GF-D8 (cell line): ENCODE measurements around the gene DDC.

Experiments
- DNase-seq: peaks from one replicate; lab custom pipeline; 2025; lab: John Stamatoyannopoulos, UW

Gene DDC, protein sequence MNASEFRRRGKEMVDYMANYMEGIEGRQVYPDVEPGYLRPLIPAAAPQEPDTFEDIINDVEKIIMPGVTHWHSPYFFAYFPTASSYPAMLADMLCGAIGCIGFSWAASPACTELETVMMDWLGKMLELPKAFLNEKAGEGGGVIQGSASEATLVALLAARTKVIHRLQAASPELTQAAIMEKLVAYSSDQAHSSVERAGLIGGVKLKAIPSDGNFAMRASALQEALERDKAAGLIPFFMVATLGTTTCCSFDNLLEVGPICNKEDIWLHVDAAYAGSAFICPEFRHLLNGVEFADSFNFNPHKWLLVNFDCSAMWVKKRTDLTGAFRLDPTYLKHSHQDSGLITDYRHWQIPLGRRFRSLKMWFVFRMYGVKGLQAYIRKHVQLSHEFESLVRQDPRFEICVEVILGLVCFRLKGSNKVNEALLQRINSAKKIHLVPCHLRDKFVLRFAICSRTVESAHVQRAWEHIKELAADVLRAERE

DNA sequence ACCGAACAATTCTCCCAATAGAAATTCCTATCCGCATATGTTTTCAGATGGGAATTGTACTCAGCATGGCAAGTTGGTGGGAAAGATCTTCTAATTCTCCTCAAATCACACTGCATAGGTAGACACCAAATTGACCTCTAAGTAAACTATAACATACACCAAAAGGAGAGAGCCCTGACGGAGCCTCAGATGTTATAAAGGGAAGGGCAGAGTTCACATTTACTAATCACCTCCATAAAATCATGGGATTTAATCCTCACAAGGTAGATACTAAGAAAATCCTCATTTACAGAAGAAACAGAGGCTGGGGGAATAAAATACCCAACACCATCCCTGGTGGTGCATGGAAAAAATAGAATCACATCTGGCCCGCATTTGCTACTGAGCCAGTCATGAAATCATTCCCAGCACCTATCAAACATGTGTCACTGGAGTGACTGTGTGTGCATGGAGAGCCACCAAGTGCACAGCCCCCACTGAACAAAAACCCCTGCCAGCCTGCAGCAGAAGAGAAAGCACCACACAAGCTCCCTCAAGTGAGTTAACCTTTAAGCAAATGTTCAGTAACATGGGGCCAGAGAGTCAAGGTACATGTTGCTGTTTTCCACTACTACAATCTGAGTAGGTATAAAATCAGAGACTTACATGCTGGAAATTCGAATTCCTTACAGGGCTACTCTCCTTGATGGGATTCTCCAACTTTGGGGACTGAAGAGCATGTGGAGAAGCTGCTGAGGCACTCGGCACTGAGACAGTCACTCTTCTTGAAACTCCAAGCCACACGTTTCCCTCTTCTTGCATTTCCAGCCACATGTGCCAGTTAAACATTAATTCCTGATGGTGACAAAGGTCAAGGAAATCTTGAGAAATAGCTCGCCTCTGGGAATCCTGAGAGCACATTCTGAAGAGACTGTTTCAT, at the start of gene DDC:
DDC (minus strand) TSS at position 766 of the 919 bp plus-strand sequence. CDS start 21,320 bp downstream, outside the sequence.
- no peak for DNase-seq

DNA sequence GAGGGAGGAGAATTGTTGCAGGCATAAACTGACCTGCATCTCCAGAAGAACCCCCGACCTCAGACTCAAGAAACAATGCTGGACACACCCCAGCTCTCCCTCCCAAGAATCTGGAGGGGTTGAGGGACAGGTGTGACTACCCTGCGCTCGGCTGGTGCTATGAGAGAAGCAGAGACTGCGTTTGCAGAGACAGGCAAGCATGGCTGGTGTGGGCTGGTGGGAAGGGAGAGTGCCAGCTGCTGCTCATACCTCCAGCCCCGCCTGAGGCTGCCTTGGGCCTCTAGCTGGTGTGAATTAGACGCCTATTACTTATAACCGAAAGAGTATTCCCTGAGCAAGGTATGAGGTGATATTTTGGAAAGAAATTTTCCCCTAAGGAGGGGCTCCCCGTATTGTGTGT, 48.3 kb upstream of the DDC start:
- DNase-seq = no peak

DNA sequence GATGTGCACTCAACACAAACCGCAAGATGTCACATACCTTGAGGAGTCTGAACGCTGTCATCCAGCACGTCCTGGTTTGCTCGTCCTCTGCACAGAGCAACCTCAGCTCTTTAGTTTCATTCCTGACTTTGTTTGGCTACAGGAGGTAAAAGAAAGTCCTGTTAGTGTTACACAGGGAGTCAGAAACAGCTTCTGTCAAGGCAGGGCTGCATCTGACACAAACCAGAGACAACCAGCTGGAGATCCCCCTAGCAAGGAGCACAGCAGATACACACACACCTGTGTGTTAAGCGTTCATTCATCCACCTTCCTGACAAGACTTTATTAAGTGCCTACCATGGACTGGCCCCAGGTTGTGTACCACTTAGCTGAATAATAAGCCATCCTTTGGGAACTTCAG, 47.5 kb upstream of the DDC start:
- no peak for DNase-seq

DNA sequence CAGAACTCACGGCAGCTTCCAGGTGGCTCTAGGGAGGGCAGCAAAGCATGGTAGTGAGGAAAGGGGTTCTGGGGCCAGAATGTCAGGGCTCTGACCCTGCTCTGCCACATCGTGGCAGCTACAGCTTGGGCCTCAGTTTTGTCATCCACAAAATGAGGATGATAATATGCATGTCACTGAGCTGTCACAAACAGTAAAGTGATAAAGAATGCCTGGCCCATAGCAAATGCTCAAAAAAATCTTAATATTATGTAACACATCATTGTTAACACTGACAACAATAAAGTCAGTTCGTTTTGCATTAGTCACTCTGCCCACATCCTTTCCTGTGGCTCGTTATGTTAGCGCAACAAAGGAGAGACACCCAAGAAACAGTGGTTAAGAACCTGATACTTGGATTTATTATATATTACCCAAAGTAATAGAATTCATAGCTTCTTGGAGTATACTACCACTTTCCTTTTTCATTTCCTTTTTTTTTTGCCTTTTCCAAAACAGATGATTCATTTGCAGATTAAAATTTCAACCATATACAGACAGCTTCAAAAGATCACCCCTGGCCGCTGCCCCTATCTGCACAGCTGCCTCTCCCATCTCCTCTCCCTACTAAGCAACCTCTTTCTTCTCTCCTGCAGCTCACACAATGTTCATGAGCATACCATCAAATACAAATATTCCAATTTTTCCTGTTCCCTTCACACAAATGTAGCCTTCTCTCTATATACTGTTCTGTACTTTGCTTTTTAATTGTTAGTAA, 45.5 kb upstream of the DDC start:
- DNase-seq = peak; percentile 66

DNA sequence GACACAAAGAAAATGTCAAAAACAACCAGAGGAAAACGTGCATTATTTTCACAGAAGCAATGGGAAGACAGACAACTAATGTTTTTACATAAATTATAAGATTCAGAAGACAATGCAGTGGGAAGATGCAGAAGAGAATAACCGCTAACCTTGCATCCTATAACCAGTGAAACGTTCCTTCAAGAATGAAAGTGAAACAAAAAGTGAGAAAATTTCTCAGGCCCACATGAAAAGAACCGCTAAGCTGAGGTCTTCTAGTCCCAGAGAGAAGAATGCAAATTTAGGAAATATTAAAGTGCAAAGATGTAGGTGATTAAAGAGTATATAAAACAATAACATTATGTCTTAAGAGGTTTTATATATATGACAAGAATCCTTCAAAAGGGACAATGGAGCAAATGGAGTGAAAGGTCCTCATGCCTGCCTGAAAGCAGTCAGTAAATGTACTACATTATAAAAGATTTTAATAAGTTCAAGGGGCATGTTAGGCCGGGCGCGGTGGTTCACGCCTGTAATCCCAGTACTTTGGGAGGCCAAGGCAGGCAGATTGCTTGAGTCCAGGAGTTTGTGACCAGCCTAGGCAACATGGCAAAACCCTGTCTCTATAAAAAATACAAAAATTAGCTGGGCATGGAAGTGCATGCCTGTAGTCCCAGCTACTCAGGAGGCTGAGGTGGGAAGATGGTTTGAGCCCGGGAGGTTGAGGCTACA, 43.1 kb upstream of the DDC start:
- no peak for DNase-seq

DNA sequence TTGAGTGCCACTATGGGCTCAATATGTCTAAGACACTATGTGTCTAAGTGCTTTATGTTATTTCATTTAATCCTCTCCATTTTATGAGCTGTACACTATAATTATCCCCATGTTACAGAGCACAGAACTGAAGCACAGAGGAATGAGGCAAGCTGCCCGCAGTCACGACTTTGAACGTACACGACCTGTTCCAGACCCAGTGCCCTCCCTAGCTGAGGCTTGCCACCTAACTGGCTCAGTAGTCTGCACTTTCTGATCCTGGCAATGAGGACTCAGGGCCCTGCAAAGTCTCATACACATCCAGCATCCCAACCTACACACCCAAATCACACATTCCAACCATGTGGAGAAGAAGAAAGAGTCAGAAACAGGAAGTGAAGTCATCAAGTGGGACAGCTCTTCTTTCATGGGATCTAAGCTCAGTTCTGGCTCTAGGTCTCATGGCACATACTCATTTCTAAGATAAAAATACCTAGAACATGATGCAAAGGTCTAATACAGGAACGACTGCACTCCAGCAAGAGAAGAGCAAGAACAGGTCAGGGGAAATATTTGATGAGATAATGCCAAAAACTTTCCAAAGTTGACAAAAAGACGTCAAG, 42.4 kb upstream of the DDC start:
- no peak for DNase-seq

DNA sequence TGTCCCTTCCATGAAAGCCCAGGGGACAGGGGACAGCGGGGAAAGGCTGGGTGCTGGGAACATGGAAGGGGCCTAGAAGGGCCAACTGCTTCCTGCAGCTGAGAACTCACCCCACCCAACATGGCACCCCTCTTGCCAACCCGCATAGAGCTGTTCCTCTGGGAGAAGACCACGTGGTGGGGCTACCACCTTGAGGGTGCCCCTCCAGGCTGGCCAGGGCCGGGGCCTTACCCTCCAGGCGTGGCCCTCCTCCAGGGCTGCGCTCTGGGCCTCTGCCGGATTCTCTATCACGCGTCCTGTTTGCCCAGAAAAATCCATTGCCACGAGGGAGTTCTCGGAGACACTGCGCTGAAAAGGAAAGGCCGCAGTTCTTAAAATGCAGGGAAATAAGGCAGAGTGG, 39.9 kb upstream of the DDC start:
- no peak for DNase-seq

DNA sequence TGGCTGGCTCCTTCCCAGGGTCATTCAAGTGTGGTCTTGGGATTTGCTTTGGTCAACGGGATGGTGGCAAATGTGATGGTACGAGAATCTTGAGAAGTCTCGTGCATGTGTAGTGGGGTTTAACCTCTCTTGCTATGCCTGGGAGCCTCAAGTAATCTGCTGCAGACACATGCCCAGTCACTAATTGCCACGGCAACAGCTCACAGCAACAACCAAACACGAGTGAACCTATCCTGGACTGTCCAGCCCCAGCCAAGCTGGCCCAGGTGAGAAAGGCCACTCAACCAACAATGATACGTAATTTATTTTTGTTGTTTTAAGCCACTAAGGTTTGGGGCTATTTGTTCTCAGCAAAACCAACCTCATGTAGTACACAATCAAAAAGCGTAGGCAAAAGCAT, 38.1 kb upstream of the DDC start:
- no peak for DNase-seq

DNA sequence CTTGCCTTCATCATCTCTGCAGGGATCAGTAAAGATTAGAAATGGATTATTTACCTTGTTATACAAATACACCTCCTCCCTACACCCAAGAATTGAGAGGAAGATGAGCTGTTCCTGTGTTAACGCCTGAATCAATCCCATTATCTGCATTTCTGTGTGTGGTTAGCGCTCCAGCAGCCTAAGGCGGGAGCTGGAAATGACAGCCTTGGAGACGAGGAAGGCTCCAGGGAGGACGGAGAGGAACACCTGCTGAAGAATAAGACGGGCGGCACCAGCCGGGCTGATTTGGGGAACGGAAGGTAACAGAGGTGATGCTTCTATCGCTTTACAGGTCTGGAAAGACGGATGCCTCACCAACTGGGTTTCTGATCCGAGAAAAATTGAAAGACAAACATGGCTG, 34.2 kb upstream of the DDC start:
- no peak for DNase-seq

DNA sequence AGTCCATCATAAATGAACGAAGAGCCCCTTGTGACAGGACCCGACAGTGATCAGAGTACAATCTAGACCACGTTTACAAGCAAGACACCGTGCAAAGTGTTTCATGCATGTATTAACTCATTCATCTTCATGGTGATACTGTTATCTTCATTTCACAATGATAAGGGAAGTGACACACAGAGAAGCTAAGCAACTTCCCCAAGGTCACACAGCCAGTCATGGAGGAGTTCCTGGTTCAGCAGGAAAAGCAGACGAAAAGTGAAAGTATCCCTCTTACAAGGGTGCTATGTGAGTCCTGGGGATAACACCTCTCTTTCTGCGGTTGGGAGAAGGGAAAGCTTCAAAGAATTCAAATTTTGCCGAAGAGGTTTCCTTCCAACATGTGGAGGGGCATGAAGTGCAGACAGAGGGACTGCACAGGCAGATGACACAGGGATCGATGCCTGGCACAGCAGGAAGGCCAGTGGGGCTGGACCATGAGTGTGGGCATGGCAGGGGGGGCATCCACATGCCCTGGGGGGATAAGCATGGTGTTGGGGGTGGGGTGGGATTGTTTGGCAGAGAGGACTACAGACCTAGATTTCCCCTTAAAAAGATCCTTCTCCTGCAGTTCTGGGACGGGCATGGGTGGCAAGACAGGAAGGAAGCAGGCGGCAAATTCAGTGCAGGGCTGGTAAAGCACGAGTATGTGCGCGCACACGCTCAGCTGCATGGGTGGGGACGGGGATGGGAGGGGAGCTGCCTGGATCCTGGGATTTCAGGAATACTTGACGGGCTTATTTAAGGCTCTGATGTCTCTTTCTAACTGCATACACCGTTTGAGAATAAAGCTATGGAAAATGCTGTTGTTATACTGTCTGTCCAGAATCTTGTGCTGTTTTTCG, 33.5 kb upstream of the DDC start:
- no peak for DNase-seq

DNA sequence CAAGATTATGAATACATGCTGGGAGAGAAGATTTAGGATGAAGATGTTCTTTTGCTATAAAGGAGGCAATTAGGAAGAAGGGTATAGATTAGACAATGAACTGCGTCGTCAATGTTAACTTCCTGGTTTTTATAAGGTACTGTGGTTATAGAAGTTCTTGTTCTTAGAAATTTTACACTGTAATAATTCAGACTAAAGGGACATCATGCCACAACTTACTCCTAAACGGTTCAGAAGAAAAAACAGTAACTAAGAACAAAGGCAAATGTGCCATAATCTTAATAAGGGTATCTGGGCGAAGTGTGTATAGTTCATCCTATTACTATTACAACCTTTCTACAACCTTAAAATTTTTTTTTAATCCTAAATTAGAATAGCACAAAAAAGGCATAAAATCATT, 31.3 kb upstream of the DDC start:
- no peak for DNase-seq

DNA sequence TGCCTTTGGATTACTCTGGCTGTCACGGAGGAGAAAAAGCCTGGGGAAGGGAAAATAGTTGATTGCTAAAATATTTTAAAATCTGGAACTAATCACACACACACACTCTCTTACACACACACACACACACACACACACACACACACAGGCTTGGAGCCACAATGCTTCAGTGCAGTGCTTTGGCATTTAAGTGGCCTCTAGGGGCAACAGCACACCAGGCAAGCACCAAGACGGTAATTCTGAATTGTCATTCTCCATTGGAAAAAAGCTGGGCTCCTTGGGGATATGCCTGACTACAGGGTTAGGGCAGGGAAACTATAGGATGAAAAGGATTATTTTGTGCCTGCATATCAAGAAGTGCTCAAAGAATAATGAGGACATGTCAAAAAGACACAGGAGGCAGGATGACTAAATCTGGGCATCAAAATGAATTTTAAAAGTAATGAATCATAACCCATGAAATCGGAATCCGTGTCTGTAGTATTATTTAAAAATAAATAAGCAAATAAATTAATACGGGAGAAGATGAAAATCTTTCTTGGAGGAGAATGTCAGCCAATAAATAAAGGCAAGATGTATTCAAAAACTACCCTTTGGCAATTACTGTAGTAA, 30.4 kb upstream of the DDC start:
- DNase-seq = no peak

DNA sequence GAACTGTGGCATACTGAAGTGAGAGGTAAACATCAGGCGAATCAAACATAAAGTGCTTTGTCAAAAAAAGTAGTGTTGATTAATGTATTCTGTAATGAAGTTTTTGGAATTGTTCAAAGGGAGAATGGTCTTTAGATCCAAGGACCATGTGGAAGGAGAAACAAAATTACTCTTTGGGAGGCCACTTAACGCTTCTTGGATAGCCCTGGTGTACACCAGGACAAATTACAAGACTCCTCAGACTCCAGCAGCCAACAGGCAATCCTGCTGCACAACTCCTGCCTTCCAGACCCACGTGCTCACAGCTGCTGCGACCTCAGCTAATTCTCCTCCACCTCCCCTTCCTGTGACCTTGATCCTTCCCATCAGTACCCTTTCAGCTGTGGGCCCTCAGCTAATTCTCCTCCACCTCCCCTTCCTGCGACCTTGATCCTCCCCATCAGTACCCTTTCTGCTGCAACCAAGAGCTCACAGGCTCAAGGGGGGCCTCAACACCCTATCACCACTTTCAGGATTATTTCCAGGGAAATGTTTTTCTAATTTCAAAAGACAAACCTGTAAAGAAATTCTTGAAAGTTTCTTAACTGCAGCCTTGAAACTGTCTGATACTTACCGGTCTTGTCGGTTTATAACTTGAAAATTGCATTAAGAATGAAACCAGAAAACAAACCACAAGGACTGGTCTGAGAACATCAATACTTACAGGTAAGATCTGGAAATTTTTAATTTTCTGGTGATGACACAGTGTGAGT, 29.7 kb upstream of the DDC start:
- no peak for DNase-seq

DNA sequence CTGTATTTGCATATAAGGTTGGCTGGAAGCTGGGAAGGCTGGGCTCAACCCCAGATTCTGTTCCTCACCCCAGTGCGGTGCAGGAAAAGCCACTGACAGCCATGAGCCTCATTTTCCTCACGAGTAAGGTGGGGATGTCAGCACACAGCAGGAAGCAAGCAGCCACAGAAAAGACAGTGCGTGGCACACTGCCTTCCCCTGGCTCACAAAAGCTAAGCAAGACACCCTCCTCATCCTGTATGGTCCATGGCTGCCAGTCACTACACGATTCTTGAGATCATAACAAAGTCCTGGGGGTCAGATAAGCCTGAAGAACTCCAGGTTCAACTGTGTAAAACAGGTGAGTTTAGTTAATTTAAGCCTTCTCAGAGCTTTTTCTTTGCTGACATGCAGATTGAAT, 28.9 kb upstream of the DDC start:
- DNase-seq = no peak

DNA sequence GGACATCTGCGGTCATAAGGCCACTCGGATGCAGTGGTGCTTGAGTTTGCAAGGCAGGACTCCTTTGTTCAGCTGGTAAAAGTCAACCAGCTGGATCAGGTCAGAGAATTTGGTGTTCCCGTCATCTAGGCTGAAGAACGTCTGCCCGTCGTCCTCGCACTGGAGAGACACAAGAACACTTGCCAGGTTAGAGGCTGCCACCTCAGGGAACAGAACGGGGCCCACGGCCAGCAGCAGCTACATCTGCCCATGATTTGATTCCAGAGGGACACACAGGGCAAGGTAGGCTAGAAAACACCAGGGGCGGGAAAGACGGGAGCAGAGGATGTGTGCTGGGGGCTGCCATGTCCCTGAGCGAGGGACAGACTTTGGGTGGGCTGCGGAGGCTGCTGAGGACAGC, 27.7 kb upstream of the DDC start:
- DNase-seq = no peak

DNA sequence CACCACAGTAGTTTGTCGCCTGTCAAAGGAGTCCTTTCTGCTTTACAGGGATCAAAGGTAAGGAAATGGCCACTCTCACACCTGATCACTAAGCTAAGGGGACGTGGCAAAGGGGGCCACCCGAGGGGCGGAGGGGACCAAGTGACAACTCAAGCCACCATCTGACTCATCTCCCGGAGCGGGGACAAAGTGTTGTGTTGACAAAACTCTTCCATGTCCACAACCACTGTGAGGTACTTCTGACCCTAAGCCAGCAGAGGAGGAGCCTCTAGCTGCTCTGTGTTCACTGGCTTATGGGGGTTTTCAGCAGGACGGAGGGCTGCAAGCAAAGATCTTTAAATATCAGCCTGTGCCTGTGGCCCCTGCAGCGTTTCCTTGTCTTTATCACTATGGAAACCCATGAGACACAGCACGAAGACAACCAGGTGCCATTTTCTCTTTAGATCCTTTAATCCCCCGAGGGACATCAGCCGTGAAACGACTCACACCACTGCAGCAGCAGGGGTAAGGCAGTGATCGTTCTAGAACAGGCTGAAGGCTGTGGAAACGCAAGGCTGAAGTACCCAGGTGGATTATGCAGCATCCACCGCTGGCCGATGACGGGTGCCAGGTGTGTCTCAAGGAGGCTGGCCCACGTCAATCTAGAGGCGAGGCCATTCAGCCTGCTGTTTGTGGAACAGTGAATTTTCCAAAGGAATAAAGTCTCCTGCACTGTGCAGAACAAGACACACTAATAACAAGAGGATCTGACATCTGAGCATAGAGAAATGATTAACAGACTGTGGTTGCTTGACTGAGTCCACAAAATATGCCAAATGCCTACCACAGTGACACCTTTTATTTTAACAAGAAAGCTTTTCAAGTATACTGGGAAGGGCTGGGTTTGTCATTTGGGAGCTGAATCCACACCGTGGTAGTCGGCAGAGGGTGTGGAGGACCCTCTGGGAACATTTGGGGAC, 26.6 kb upstream of the DDC start:
- no peak for DNase-seq

DNA sequence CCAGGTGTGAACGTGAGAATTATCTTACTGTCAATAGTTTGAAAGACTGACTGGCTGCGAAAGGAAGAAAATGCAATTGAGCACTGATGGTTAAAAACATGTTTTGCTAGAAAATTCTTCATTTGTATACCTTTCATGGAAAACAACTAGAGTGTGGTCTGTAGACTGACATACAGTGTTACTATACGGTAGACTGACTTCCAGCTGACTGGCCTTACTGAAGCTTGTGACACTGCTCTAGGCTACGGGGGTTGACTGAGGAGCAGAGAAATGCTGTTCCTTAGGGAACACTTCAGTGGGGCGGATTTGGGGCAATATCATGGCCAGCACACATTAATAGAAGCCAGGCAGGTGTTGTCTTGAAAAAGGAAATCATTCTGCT, 25.9 kb upstream of the DDC start:
- no peak for DNase-seq

DNA sequence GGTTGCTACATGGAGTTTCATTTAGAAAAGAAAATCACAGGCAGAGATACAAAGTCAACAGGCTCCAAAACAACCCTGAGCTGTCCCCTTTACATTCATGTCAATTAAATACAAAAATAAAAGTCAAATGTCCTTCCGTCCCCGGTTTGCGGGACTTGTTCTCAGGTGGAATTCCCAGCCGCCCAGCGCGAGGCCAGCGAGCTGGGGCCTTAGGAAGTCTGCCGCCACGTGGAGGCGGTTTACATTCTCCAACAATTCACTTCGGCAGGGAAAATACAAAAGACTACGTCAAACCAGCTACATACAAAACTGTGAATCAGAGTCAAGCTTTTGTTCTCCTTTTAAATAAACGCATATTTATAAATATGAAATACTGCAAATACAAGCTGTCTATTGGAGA, 25.3 kb upstream of the DDC start:
- DNase-seq = no peak
